ENCODE measurements around the gene CRCP. TPM values are rescaled to one million over a fixed set of nuclear protein-coding genes. Genes with fewer than 3 reads are reported as not detected.
"Not testable (repeated sequence)": the region's sequence is repeated elsewhere in the genome, so short reads cannot be mapped to it uniquely, and the experiment has no call there.

The CRCP gene
- total and polyA plus RNA-seq, 10 of the 15 experiments (the other 5 are each of a cell fraction or from before 2014, with no cell fraction given) = 12.4 to 33.8 (median 29.1) TPM

GRCh38 chr7:66170309-66171231, 55.9 kb downstream of the CRCP start:
- no peaks in the 10 kb centered on the region for H4K20me1 ChIP-seq (ENCODE audit: control insufficient read depth, insufficient read depth)
- RAD21 ChIA-PET (ENCODE audit: unreplicated experiment) = no interaction called here
- no peaks in the 10 kb centered on the region for H3K79me2 ChIP-seq (ENCODE audit: control insufficient read depth, insufficient read depth, low read length)
- TF ChIP-seq ZBED1 (IDR thresholded peaks at IDR 0.05; ENCODE audit: borderline replicate concordance) (no peak), ZNF687 (IDR thresholded peaks at IDR 0.05) (no peak), NFIC (IDR thresholded peaks at IDR 0.05; ENCODE audit: low read depth, low read length) (no peak), TCF12 (IDR thresholded peaks at IDR 0.05; ENCODE audit: low read depth, low read length) (no peak), SUZ12 (IDR thresholded peaks at IDR 0.05; ENCODE audit: unreplicated experiment) (no peak), EGR1 (IDR thresholded peaks at IDR 0.05; ENCODE audit: borderline replicate concordance in 1 of 2, low read depth in 2 of 2, low read length in 2 of 2) (no peak)
- BruUV-seq (replicated peaks) = no TSS peak
- no peak overlapping the region for H3K4me3 ChIP-seq
- H3K9ac ChIP-seq (ENCODE audit: control insufficient read depth, insufficient read depth, low read length) = no peak overlapping the region
- H3K4me2 ChIP-seq (ENCODE audit: control insufficient read depth, insufficient read depth) = no peak overlapping the region
- H3K27me3 ChIP-seq (replicated peaks in 1 of 2; ENCODE audit: control insufficient read depth in 2 of 2, insufficient read depth in 2 of 2, low read length in 1 of 2) = no peaks in the 10 kb centered on the region
- WGBS (ENCODE audit: insufficient coverage, insufficient replicate concordance, low lambda C conversion rate, missing lambda C conversion rate) = 45% methylated on average over 15 of the region's 16 CpGs
- no peak for ATAC-seq
- FAIRE-seq = no peak
- SMC1A ChIA-PET (ENCODE audit: uncharacterized antibody, unreplicated experiment) = interaction anchor here (1.0 to 1.5 kb wide), 2 partner anchors 11 to 13 kb away, joined by 3 to 5 read pairs; no protein-coding TSS in a partner anchor
- no peak overlapping the region for H3K27ac ChIP-seq (ENCODE audit: control insufficient read depth, insufficient read depth)
- POLR2A ChIA-PET = no interaction called here
- H3K4me1 ChIP-seq (ENCODE audit: control insufficient read depth, insufficient read depth, low read length) = no peaks in the 10 kb centered on the region
- no peak overlapping the region for H2AFZ ChIP-seq (ENCODE audit: control insufficient read depth, low read depth, low read length)
- no peaks in the 10 kb centered on the region for H3K9me3 ChIP-seq (replicated peaks; ENCODE audit: control insufficient read depth, insufficient read depth, low read length)
- intact Hi-C loops (cut with micrococcal nuclease; ENCODE audit: unreplicated experiment) (no loop called here), in situ Hi-C loops (cut with MboI) (no loop called here)
- CTCF ChIA-PET = no interaction called here
- no peak for DNase-seq (ENCODE audit: low read depth, low spot score)
- no peaks in the 10 kb centered on the region for H3K36me3 ChIP-seq (ENCODE audit: control insufficient read depth in 2 of 2, insufficient read depth in 2 of 2, low read length in 1 of 2)

- peak; percentile 43; the same call in 2 of the 3 replicates for ATAC-seq
- CTCF ChIA-PET; H3K4me1 ChIP-seq (ENCODE audit: control insufficient read depth, insufficient read depth, low read length); intact Hi-C loops (cut with micrococcal nuclease; ENCODE audit: unreplicated experiment); FAIRE-seq; H2AFZ ChIP-seq (ENCODE audit: control insufficient read depth, low read depth, low read length); H3K9me3 ChIP-seq (replicated peaks; ENCODE audit: control insufficient read depth, insufficient read depth, low read length); DNase-seq (ENCODE audit: low read depth, low spot score); H4K20me1 ChIP-seq (ENCODE audit: control insufficient read depth, insufficient read depth); H3K9ac ChIP-seq (ENCODE audit: control insufficient read depth, insufficient read depth, low read length); RAD21 ChIA-PET (ENCODE audit: unreplicated experiment); H3K36me3 ChIP-seq (ENCODE audit: control insufficient read depth in 2 of 2, insufficient read depth in 2 of 2, low read length in 1 of 2); H3K4me3 ChIP-seq; in situ Hi-C loops (cut with MboI); SMC1A ChIA-PET (ENCODE audit: uncharacterized antibody, unreplicated experiment); H3K79me2 ChIP-seq (ENCODE audit: control insufficient read depth, insufficient read depth, low read length); BruUV-seq (replicated peaks); H3K27ac ChIP-seq (ENCODE audit: control insufficient read depth, insufficient read depth); H3K4me2 ChIP-seq (ENCODE audit: control insufficient read depth, insufficient read depth); H3K27me3 ChIP-seq (replicated peaks in 1 of 2; ENCODE audit: control insufficient read depth in 2 of 2, insufficient read depth in 2 of 2, low read length in 1 of 2): not testable (repeated sequence)
- 34% methylated on average over 9 of the region's 9 CpGs for WGBS (ENCODE audit: insufficient coverage, insufficient replicate concordance, low lambda C conversion rate, missing lambda C conversion rate)
- POLR2A ChIA-PET = interaction anchor here (1.2 kb wide), 1 partner anchor 12 kb away, joined by 6 read pairs; no protein-coding TSS in a partner anchor
Observed at GRCh38 chr7:66172536-66173401, 58.1 kb downstream of the CRCP start.
